ENCODE data around the gene FBXW9.
"Not testable (repeated sequence)": the region's sequence is repeated elsewhere in the genome, so short reads cannot be mapped to it uniquely, and the experiment has no call there.

Gene FBXW9

DNA sequence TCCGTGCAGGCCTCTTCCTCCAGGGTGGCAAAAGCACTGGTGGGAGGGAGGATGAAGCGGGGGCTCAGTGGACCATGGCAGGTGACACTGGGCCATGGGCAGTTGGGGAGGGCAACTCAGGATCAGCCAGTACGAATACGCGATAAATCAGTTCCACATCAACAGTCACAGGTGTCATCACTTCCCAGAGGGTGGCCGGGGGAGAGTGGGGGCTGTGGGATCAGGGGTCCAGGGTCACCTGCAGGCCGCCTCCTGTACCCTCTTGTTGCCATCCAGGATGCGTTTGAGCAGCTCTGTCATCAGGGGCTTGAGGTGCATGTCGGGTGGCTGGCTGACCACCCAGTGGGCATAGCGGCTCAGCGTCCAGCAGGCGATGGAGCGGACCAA, 9.9 kb upstream of the FBXW9 start:
- H3K4me3 ChIP-seq (ENCODE audit: low read depth, low read length) = no peak overlapping the region
- TF ChIP-seq, protein P1, sequence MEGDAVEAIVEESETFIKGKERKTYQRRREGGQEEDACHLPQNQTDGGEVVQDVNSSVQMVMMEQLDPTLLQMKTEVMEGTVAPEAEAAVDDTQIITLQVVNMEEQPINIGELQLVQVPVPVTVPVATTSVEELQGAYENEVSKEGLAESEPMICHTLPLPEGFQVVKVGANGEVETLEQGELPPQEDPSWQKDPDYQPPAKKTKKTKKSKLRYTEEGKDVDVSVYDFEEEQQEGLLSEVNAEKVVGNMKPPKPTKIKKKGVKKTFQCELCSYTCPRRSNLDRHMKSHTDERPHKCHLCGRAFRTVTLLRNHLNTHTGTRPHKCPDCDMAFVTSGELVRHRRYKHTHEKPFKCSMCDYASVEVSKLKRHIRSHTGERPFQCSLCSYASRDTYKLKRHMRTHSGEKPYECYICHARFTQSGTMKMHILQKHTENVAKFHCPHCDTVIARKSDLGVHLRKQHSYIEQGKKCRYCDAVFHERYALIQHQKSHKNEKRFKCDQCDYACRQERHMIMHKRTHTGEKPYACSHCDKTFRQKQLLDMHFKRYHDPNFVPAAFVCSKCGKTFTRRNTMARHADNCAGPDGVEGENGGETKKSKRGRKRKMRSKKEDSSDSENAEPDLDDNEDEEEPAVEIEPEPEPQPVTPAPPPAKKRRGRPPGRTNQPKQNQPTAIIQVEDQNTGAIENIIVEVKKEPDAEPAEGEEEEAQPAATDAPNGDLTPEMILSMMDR (IDR thresholded peaks at IDR 0.05; ENCODE audit: insufficient read depth, low read length, missing control alignments) = no peak
- ChIA-PET POLR2A (no interaction called here), CTCF (interaction anchor here (1.1 to 1.2 kb wide), 2 partner anchors 8 to 9 kb away, joined by 3 read pairs; no protein-coding TSS in a partner anchor)
- DNase-seq (ENCODE audit: low read depth, low spot score) = no peak

DNA sequence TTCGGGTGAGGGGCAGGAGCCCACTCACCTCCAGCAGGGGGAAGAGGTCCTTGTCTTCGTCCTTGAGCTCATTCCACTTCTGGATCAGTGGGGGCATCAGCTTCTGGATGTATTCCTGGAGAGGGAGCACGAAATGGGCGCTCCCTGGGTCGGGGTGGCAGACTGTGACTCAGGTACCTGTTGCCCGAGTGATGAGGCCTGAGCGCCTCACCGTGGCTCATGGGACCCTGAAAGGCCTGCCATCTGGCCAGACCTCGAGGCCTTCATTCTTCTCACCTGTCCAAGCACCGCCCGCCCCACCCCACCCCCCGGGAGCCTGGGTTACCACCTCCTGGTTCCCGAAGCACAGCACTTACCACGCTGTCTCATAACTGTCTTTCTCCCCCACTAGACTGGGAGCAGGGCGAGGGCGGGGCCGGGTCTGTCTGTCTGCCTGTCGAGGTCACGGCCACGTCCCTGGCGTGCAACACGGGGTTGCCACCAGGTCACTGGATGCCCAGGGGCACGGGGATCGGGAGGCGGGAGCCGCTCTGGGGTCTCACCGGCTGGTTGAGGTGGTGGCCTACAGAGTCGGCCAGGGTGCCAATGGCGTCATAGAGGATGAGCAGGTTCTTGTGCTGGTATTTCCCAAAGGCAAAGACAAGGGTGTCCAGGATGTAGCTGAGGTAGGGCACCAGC, 9.4 kb upstream of the FBXW9 start:
- ChIA-PET POLR2A (no interaction called here), CTCF (interaction anchor here (1.1 to 1.2 kb wide), 2 partner anchors 8 to 10 kb away, joined by 3 read pairs; no protein-coding TSS in a partner anchor)
- TF ChIP-seq, protein P1 (IDR thresholded peaks at IDR 0.05; ENCODE audit: insufficient read depth, low read length, missing control alignments) = no peak
- H3K4me3 ChIP-seq (ENCODE audit: low read depth, low read length) = no peak overlapping the region
- DNase-seq (ENCODE audit: low read depth, low spot score) = no peak

DNA sequence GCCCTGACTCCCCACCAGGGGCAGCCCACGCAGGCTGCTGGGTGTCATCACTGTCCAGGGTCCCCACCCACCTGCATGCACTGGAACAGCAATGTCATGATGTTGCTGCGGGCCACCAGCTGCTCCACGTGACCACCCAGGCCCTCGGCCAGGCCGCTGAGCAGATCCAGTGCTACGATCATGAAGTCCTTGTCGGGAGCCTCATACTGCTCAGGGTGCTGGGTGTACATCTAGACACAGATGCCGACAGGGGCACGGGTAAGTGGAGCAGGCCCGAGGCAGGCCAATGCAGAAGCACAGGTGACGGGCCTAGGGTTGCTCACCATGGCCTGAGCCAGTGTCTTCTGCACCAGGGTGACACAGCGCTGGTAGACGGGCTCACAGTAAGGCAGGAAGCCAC, 8.7 kb upstream of the FBXW9 start:
- ChIA-PET CTCF (interaction anchor here (1.2 to 1.4 kb wide), 2 partner anchors 9 to 10 kb away, joined by 3 to 4 read pairs; no protein-coding TSS in a partner anchor), POLR2A (no interaction called here)
- no peak overlapping the region for H3K4me3 ChIP-seq (ENCODE audit: low read depth, low read length)
- TF ChIP-seq, protein P1 (IDR thresholded peaks at IDR 0.05; ENCODE audit: insufficient read depth, low read length, missing control alignments) = no peak
- DNase-seq (ENCODE audit: low read depth, low spot score) = no peak

DNA sequence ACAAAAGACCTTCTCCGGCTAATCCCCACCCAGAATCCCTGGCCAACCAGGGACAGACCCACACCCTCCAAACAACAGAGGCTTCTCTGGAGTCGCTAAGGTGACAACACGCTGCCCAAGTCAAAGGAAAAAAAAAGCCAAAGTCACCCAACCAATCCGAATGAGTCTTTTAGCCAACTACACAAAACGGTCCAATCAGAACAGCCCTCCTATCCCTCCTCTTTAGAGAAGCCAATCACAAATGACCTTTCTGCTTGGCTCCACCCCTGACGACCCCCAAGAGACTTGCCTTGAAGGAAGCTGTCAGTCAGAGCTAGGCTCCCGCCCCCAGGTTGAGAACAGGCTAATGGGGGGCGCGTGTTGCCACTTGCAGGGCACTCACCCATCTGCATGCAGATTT, 6.6 kb upstream of the FBXW9 start:
- DNase-seq (ENCODE audit: low read depth, low spot score) = no peak
- TF ChIP-seq, protein P1 (IDR thresholded peaks at IDR 0.05; ENCODE audit: insufficient read depth, low read length, missing control alignments) = no peak
- ChIA-PET POLR2A (no interaction called here), CTCF (interaction anchor here (1.1 kb wide), 1 partner anchor 74 kb away, joined by 3 read pairs; no protein-coding TSS in a partner anchor)
- H3K4me3 ChIP-seq (ENCODE audit: low read depth, low read length) = no peak overlapping the region

DNA sequence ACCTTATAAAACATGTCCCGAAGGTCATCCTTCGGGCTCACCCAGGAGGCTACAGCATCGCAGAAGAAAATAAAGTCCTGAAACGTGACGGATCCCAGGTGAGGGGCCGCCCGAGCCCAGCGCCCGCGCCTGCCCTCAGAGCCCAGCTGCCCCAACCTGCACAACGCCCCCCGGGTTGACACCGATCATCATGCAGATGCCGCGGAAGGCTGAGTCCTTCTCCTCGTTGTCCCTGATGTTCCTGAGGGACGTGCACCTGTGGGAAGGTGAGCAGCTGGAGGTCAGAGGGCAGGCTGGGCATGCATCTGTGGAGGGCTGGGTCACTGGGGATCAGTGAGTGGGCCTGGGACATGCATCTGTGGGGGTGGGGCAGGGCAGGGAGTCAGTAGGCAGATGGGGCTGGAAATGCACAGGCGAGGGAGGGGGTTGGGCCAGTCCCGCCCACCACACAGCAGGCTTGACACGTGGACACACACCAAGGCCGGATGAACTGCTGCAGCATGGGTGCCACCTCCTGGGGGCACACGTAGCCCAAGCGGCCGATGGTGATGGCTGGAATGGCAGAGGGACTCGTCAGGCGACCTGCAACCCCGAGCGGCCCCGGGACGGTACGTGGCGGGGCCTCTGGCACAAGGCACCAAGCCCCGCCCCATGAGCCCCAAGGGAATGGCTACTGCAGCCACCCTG, 5.3 kb upstream of the FBXW9 start:
- CTCF ChIA-PET = no interaction called here
- POLR2A ChIA-PET = interaction anchor here (0.7 kb wide), 1 partner anchor 19 kb away, joined by 4 read pairs; no protein-coding TSS in a partner anchor
- TF ChIP-seq, protein P1 (IDR thresholded peaks at IDR 0.05; ENCODE audit: insufficient read depth, low read length, missing control alignments) = no peak

DNA sequence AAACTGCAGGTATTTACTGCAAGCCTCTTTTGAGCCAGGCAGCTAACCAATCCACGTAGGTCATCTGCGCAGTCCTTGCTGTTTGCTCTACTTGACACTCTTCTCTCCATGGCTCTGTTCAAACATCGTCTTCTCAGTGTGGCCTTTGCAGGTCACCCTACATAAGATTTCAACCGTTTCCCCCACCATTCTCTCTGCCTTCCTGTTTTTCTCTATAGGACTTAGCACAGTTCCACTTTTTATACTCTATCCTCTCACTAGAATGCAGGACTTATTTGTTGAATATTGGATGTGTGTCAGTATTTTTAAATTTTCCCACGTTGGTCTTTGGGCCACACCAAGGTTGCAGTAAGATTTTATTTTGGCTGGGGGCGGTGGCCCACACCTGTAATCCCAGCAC, 1.7 kb upstream of the FBXW9 start:
- CTCF ChIA-PET = interaction anchor here (0.6 to 4.1 kb wide), 5 partner anchors 10 to 636 kb away, joined by 3 to 12 read pairs (median 5); no protein-coding TSS in a partner anchor

More for the DNA sequence above, 5.3 kb upstream of the FBXW9 start:
- DNase-seq (ENCODE audit: low read depth, low spot score) = no peak
- H3K4me3 ChIP-seq (ENCODE audit: low read depth, low read length) = no peak overlapping the region

DNA sequence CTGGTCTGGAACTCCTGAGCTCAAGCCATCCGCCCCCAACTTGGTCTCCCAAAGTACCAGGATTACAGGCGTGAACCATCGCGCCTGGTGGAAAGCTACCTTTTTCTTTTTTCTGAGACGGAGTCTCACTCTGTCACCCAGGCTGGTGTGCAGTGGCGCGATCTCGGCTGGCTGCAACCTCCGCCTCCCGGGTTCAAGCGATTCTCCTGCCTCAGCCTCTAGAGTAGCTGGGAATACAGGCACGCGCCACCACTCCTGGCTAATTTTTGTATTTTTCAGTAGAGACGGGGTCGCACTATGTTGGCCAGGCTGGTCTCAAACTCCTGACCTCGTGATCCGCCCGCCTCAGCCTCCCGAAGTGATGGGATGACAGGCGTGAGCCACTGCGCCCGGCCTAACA, 994 bp upstream of the FBXW9 start:
- CTCF ChIA-PET = interaction anchor here (0.6 to 4.1 kb wide), 9 partner anchors 14 to 635 kb away, joined by 3 to 17 read pairs (median 6); no protein-coding TSS in a partner anchor
- not testable (repeated sequence) for H3K4me3 ChIP-seq (ENCODE audit: low read depth, low read length); DNase-seq (ENCODE audit: low read depth, low spot score)
- POLR2A ChIA-PET = interaction anchor here (1.3 to 2.0 kb wide), 4 partner anchors 12 to 151 kb away, joined by 3 to 8 read pairs (median 4); partner anchors contain the start of genes JUNB and TRIR

More for the DNA sequence above, 1.7 kb upstream of the FBXW9 start:
- POLR2A ChIA-PET = no interaction called here
- TF ChIP-seq, protein P1 (IDR thresholded peaks at IDR 0.05; ENCODE audit: insufficient read depth, low read length, missing control alignments) = no peak
- no peak for DNase-seq (ENCODE audit: low read depth, low spot score)
- H3K4me3 ChIP-seq (ENCODE audit: low read depth, low read length) = no peak overlapping the region

Measured in AG04449 (cell line).